ENCODE measurements around the gene BAHCC1.

GRCh38 chr17:81383504-81384421, 11.5 kb upstream of the BAHCC1 start:
- TF ChIP-seq CTCF (IDR thresholded peaks at IDR 0.05; ENCODE audit: control extremely low read depth in 1 of 3, insufficient read depth in 1 of 3, low read depth in 1 of 3, low read length in 3 of 3) (no peak), GABPA (IDR thresholded peaks at IDR 0.05; ENCODE audit: borderline replicate concordance, insufficient read depth, low read length) (no peak), NRF1 (IDR thresholded peaks at IDR 0.05; ENCODE audit: low read depth, low read length) (no peak), EGR1 (IDR thresholded peaks at IDR 0.05; ENCODE audit: borderline replicate concordance, low read depth, low read length) (no peak)

Measured in H1 (cell line).